Measurements from ENCODE around the gene RALGAPA2. TPM values are rescaled to one million over a fixed set of nuclear protein-coding genes. Genes with fewer than 3 reads are reported as not detected.

RALGAPA2 gene
- total RNA-seq, 1 donor: 10.8 TPM

GRCh38 chr20:20604907-20605306 is 107.5 kb downstream of the RALGAPA2 start:
- no peak for TF ChIP-seq CTCF (IDR thresholded peaks at IDR 0.05; ENCODE audit: insufficient read depth, low read length)
- DNase-seq (ENCODE audit: low read depth): no peak

GRCh38 chr20:20604357-20604756 is 108.1 kb downstream of the RALGAPA2 start:
- TF ChIP-seq CTCF (IDR thresholded peaks at IDR 0.05; ENCODE audit: insufficient read depth, low read length): no peak
- no peak for DNase-seq (ENCODE audit: low read depth)
- no peak overlapping the region for H3K4me3 ChIP-seq (ENCODE audit: low read depth, low read length)

More at GRCh38 chr20:20604907-20605306, 107.5 kb downstream of the RALGAPA2 start:
- no peak overlapping the region for H3K4me3 ChIP-seq (ENCODE audit: low read depth, low read length)

- no peak for DNase-seq (ENCODE audit: low read depth)
- TF ChIP-seq CTCF (IDR thresholded peaks at IDR 0.05; ENCODE audit: insufficient read depth, low read length): no peak
- no peak overlapping the region for H3K4me3 ChIP-seq (ENCODE audit: low read depth, low read length)
Measured at GRCh38 chr20:20603339-20603990, 109.0 kb downstream of the RALGAPA2 start.

- H3K4me3 ChIP-seq (ENCODE audit: low read depth, low read length): no peak overlapping the region
- no peak for DNase-seq (ENCODE audit: low read depth)
- no peak for TF ChIP-seq CTCF (IDR thresholded peaks at IDR 0.05; ENCODE audit: insufficient read depth, low read length)
Measured at GRCh38 chr20:20597966-20598365, 114.5 kb downstream of the RALGAPA2 start.

- no peak overlapping the region for H3K4me3 ChIP-seq (ENCODE audit: low read depth, low read length)
- peak; percentile 71 for DNase-seq (ENCODE audit: low read depth)
- TF ChIP-seq CTCF (IDR thresholded peaks at IDR 0.05; ENCODE audit: insufficient read depth, low read length): peak; percentile 44
Measured at GRCh38 chr20:20594171-20594530, 118.3 kb downstream of the RALGAPA2 start.

GRCh38 chr20:20593447-20594170 is 118.8 kb downstream of the RALGAPA2 start:
- peak; percentile 57 for DNase-seq (ENCODE audit: low read depth)
- no peak overlapping the region for H3K4me3 ChIP-seq (ENCODE audit: low read depth, low read length)
- peak; percentile 42 for TF ChIP-seq CTCF (IDR thresholded peaks at IDR 0.05; ENCODE audit: insufficient read depth, low read length)

Data from fibroblast of the aortic adventitia (primary cell).